ENCODE results near the gene ZNF35.
"Not testable (repeated sequence)": the region's sequence is repeated elsewhere in the genome, so short reads cannot be mapped to it uniquely, and the experiment has no call there.

The ZNF35 gene

DNA sequence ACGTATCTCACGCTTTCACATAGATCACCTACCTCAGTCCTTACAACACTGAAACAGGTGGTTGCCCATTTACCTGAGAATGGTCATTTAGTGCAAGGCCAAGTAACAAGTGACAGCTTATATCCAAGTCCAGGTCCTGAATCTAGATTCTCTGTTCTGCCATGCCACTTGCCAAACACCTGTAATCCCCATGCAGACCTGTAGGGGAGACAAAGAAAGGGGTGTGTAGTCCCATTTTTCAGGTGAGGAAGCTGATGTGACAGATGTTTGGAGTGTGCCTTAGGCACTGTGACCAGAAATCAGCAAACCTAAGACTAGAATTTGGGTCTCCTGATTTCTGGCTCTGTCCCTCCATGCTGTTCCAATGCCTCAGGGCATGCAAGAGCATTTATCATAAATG is 12.7 kb downstream of the ZNF35 start:
- DNase-seq (ENCODE audit: low read depth, low spot score): no peak
- H3K4me3 ChIP-seq (ENCODE audit: low read depth, low read length): no peak overlapping the region
- TF ChIP-seq CTCF (IDR thresholded peaks at IDR 0.05; ENCODE audit: low read depth, low read length): peak; percentile 15
- in situ Hi-C loops (cut with HindIII; ENCODE audit: low sequenced_read_pairs): no loop called here

DNA sequence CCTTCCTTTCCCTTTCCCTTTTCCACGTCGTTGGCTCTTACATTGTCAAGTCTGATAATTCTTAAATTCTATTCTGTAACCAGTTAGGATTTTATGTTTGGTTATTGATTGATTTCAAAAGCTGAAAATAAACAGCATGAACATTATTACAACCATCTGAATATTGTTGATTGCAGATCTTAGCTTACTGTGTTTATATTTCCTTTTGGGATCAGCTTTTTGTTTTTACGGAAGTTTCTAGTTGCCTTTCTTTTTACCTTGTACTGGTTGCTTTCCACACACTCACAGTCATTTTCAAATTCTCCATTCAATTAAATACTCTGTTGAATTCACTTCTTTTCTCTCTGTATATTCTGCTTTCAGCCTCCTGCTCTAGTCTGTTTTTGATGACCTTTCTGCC is 16.6 kb downstream of the ZNF35 start:
- in situ Hi-C loops (cut with HindIII; ENCODE audit: low sequenced_read_pairs): no loop called here
- no peak for DNase-seq (ENCODE audit: low read depth, low spot score)
- no peak for TF ChIP-seq CTCF (IDR thresholded peaks at IDR 0.05; ENCODE audit: low read depth, low read length)
- no peak overlapping the region for H3K4me3 ChIP-seq (ENCODE audit: low read depth, low read length)

- no peak overlapping the region for H3K4me3 ChIP-seq (ENCODE audit: low read depth, low read length)
- no peak for DNase-seq (ENCODE audit: low read depth, low spot score)
- in situ Hi-C loops (cut with HindIII; ENCODE audit: low sequenced_read_pairs): no loop called here
- TF ChIP-seq CTCF (IDR thresholded peaks at IDR 0.05; ENCODE audit: low read depth, low read length): no peak
Measured at GRCh38 chr3:44666346-44666745, 17.8 kb downstream of the ZNF35 start.

GRCh38 chr3:44669760-44670159 is 21.2 kb downstream of the ZNF35 start:
- in situ Hi-C loops (cut with HindIII; ENCODE audit: low sequenced_read_pairs): no loop called here
- no peak overlapping the region for H3K4me3 ChIP-seq (ENCODE audit: low read depth, low read length)
- no peak for DNase-seq (ENCODE audit: low read depth, low spot score)
- no peak for TF ChIP-seq CTCF (IDR thresholded peaks at IDR 0.05; ENCODE audit: low read depth, low read length)

DNA sequence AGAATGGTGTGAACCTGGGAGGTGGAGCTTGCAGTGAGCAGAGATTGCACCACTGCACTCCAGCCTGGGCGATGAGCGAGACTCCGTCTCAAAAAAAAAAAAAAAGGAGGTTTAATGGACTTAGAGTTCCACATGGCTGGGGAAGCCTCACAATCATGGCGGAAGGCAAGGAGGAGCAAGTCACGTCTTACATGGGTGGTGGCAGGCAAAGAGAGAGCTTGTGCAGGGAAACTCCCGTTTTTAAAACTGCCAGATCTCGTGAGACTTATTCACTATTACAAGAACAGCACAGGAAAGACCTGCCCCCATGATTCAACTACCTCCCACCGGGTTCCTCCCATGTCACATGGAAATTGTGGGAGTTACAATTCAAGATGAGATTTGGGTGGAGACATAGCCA is 24.9 kb downstream of the ZNF35 start:
- H3K4me3 ChIP-seq (ENCODE audit: low read depth, low read length); in situ Hi-C loops (cut with HindIII; ENCODE audit: low sequenced_read_pairs); DNase-seq (ENCODE audit: low read depth, low spot score): not testable (repeated sequence)

GRCh38 chr3:44674211-44674610 is 25.7 kb downstream of the ZNF35 start:
- no peak for DNase-seq (ENCODE audit: low read depth, low spot score)
- no peak overlapping the region for H3K4me3 ChIP-seq (ENCODE audit: low read depth, low read length)
- no peak for TF ChIP-seq CTCF (IDR thresholded peaks at IDR 0.05; ENCODE audit: low read depth, low read length)
- in situ Hi-C loops (cut with HindIII; ENCODE audit: low sequenced_read_pairs): no loop called here

DNA sequence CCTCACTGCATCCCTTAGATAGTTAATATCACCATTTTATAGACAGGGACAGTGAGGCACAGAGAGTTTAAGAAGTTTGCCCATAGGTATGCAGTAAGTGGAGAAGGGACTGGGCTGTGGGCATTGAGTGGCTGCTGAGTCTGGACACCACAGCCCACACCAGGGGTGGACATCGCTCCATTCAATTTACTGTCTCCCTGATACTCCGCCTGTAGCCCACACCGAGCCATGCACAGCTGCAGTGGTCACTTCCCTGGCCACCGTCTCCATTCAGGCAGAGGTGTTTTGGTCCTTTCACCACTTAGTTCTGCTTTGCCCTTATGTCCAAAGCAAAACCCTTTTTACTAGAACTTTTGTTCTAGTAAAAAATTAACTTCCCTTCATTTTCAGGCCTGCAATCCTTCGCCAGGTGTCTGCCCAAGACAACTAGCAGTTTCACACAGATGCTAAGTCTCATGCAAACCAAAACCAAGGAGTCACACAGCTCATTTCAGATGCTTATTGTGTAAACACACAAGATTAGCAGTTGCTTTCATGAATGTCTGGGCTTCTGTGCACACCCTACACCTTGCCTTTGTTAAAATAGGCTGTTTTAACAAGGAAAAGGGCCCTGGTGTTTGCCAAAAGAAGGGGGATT is 30.1 kb downstream of the ZNF35 start:
- no peak for TF ChIP-seq CTCF (IDR thresholded peaks at IDR 0.05; ENCODE audit: low read depth, low read length)
- in situ Hi-C loops (cut with HindIII; ENCODE audit: low sequenced_read_pairs): no loop called here
- H3K4me3 ChIP-seq (ENCODE audit: low read depth, low read length): no peak overlapping the region
- no peak for DNase-seq (ENCODE audit: low read depth, low spot score)
